ENCODE data around the gene CDC25B.
A peak's percentile ranks its signal among the peaks of the same experiment; 100 is the strongest.

Gene CDC25B

GRCh38 chr20:3804254-3804751 is 8.2 kb downstream of the CDC25B start:
- DNase-seq (ENCODE audit: low spot score), result no peak

DNA sequence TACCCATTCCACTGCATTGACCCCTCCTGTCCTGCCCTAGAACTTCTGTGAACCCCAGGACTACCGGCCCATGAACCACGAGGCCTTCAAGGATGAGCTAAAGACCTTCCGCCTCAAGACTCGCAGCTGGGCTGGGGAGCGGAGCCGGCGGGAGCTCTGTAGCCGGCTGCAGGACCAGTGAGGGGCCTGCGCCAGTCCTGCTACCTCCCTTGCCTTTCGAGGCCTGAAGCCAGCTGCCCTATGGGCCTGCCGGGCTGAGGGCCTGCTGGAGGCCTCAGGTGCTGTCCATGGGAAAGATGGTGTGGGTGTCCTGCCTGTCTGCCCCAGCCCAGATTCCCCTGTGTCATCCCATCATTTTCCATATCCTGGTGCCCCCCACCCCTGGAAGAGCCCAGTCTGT is 8.7 kb downstream of the CDC25B start:
- DNase-seq (ENCODE audit: low spot score), result no peak

DNA sequence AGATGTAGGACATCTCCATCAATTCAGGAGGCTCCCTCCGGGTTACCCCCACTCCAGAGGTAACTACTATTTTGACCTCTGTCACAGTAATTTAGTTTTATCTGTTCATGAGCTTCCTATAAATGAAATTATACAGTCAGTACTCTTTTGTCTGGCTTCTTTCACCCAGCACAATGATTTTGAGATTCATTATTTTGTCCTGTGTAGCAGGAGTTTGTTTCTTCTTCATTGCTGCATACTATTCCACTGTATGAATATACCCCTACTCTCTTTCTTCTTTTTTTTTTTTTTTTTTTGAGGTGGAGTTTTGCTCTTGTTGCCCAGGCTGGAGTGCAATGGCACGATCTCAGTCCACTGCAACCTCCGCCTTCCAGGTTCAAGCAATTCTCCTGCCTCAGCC is 12.4 kb downstream of the CDC25B start:
- DNase-seq (ENCODE audit: low spot score), result no peak

DNA sequence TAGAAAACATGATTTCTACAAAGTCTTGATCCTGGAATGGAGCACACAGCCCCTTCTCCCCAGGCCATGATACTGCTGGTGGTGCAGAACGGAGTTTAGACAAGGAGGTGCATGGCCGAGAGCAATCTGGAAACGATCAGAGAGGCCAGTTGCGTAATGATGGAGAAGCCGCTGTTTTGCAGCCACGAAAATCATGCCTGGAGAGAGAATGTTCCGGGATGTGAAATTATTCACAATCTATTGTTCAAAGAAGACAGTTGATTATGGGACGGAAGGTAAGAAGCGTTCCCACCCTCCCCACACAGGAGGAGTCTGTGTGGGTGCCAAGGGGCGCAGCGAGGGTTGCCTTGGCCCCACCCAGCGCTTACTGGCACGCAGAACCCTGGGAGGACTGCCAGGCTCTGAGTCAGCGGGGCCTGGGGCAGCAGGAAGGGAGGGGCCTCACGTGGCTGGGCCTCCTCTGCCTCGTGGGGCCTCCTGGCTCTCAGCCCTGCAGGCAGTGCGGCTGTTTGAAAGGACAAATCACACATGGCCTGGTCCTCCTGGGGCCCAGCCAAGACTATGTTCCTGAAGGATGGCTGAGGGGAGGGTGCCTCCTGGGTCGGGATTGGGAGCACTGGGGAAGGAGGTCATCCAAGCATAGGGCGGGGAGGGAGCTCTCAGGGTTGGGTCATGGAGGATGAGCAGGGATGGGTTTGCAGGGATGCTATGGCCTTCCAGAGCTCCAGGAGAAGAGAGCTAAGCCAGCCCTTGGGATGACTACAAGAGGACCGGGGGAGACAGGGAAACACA is 15.6 kb downstream of the CDC25B start:
- DNase-seq (ENCODE audit: low spot score), result peak; percentile 97

DNA sequence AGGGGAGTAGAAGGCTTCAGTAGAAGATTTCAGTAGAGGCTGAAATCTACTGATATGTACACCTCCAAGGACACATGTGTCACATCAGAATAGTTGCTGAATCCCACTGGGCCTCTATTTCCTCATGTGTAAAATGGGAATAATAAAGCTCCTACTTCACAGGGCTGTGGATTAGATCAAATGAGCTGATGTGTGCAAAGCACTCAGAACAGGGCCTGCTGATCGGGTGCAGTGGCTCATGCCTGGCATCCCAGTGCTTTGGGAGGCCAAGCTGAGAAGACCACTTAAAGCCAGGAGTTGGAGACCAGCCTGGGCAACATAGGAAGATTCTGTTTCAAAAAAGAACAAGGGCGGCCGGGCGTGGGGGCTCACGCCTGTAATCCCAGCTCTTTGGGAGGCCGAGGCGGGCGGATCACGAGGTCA is 16.2 kb downstream of the CDC25B start:
- DNase-seq (ENCODE audit: low spot score), result no peak

- DNase-seq (ENCODE audit: low spot score), result no peak
Observed at GRCh38 chr20:3812975-3813847, 17.1 kb downstream of the CDC25B start.

DNA sequence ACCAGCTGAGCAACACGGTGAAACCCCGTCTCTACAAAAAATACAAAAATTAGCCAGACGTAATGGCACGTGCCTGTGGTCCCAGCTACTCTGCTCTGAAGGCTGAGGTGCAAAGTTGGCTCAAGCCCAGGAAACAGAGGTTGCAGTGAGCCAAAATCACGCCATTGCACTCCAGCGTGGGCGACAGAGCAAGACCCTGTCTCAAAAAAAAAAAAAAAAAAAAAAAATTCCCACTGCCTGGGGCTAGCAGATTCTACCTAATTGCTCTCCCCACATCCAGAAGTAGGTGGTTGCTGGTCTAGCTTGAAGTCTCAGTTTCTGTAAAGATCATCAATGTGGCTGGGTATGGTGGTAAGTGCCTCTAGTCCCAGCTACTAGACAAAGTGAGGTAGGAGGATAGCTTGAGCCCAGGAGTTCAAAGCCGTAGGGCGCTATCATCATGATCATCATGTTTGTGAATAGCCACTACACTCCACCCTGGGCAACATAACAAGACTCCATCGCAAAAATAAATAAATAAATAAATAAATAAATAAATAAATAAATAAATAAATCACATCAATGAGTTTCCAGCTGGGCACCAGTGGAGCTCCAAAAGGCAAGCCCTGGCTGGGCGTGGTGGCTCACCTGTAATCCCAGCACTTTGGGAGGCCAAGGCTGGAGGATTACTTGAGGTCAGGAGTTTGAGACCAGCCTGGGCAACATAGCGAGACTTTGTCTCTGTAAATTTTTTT is 17.9 kb downstream of the CDC25B start:
- DNase-seq (ENCODE audit: low spot score), result no peak

GRCh38 chr20:3814928-3815495 is 18.9 kb downstream of the CDC25B start:
- DNase-seq (ENCODE audit: low spot score), result no peak

GRCh38 chr20:3815703-3816315 is 19.7 kb downstream of the CDC25B start:
- DNase-seq (ENCODE audit: low spot score), result no peak

DNA sequence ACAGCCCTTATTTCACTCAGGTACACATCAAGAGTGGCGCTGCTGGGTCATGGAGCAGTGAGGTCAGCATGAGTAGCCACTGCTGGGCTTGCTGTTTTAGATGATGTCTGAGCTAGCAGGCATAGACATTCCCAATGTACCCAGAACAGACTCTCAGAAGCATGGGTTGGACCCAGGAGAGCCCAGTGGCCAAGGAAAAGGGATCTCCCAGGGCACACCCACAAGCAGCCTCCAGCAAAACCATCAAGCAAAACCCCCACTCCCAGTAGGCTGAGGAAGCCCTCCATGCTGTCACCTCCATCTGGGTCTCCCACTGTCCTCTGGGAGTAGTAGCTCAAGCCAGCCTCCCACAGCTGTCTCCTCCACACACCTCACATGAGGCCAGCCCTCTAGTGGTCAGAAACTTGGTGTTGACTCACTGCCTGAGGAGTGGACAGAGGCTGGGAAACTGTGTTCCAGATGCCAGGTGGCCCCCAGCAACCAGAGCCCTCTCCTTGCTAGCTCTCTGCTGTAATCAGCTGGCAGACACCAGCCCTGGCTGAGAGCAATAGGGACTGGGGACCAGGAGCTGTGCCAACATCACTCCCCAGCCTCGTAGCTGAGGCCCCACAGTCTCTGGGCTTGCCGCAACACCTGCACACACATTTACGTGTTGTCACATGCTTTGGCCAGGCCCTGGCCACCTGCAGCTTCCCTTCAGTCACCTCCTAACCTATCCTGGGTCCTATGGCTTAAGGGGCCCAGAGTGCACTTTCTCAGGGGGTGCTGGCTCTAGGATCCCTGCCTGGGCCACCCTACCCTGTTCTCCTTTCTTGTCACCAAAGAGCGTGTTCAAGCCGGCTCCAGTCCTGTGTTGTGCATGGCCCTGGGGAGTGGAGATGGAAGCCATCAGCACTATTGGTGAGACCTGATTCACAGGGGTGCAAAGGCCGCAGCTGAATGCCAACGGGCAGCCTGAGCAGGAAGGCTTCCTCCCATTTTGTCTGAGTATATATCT is 22.3 kb downstream of the CDC25B start:
- peak; percentile 69 for DNase-seq (ENCODE audit: low spot score)

GRCh38 chr20:3819411-3820047 is 23.4 kb downstream of the CDC25B start:
- no peak for DNase-seq (ENCODE audit: low spot score)

DNA sequence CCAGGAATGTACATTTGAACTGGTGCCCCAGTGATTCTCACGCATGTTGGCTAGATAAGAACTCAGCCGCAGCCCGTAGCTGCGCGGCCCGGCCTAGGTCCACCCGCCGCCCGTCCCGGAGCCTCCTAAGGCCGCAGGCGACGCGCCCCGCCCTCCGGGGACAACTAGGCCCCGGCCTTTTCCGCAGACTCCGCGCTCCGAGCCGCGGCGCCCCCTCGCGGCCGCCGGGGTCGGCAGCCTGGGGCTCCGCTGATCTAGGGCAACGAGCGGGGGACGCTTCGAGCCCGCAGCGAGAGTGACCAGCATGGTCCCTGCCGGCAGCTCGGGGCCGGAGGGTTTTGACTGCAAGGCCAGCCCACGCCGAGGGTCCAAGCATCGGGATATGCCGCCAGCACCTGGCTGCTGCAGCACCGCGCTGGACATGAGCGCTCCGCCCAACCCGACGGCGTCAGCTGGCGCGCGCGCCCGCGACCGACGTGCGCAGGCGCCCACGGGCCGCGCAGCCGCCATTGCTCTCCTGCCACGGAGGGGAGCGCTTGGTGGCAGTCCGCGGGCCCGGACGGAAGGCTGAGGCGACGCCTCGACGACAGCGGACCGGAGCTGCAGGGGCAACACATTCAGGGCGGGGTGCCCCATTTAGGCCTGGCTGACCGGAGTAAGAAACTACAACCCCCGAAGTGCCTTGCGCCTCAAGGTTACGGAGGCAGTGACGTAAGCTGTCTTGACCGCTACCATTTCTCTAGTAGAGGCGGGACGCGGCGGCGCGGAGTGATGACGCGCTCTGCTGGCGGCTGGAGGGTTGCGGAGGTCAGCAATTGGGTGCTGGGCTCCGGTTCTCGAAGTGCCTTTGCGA is 24.2 kb downstream of the CDC25B start, which contains the start of gene AP5S1:
TSS of gene AP5S1 (plus strand) at position 500 of the 853 bp plus-strand sequence. CDS start 1,571 bp downstream, outside the sequence.
- DNase-seq (ENCODE audit: low spot score), result peak; percentile 87

DNA sequence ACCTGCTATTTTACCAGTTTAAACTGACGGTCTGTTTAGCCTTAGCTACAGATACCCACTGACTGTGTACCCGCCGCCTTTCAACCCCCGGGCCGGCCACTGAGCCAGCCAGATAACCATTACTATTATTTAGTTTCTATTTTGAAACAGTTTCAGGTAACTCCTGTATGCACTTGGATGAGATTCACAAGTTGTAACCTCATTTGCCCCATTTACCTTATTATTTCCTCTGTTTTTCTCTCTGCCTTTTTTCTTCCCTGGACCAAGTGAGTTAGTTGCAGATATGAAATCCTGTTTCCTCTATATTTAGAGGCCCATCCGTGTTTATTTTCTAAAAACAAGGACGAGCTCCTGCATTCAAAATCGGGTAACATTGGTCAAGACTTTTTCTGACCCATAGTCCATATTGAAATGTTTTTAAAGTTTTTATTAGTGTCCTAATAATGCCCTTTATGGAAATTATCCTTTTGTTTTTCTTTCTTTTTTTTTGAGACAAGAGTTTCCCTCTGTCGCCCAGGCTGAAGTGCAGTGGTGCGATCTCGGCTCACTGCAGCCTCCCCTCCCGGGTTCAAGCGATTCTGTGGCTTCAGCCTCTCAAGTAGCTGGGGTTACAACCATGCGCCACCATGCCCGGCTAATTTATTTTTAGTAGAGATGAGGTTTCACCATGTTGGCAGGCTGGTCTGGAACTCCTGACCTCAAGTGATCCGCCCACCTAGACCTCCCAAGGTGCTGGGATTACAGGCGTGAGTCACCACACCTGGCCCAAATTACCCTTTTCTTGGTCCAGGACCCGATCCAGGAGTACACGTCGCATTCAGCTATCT is 25.0 kb downstream of the CDC25B start:
- no peak for DNase-seq (ENCODE audit: low spot score)

DNA sequence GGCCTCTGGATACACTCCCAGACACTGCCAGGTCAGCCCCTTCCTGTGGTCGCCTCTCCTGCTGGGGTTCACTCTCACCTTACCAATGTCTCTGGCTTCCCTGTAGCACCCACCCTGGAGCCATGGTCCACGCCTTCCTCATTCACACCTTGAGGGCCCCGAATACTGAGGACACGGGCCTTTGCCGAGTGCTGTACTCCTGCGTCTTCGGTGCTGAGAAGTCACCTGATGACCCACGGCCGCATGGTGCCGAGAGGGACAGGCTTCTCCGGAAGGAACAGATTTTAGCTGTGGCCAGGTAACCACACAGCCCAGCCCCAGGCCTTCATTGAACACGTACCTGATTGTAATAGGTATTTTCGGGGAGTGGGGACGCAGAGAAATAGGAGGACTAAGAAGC is 25.9 kb downstream of the CDC25B start:
- DNase-seq (ENCODE audit: low spot score), result no peak

GRCh38 chr20:3823881-3824280 is 27.8 kb downstream of the CDC25B start:
- DNase-seq (ENCODE audit: low spot score), result no peak

- DNase-seq (ENCODE audit: low spot score), result no peak
Observed at GRCh38 chr20:3825526-3825925, 29.4 kb downstream of the CDC25B start.

DNA sequence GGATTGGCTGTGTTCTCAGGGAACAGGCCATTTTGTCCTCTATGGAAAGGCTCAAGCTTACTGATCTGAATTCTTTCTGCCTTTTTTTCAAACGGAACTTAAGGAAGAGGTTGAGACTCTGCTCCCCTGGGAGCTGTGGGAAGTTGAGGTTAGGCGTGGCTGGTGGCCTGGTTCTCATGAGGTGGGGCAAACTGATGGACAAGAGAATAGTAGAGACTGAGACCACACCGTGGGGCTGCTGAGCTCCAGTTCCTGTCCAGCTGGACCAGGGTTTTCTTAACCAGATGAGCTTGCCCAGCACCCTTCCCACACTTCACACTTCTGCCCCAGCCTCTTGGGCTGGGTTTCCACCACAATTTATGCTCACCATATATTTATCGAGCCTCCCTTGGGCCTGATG is 30.3 kb downstream of the CDC25B start:
- no peak for DNase-seq (ENCODE audit: low spot score)

- DNase-seq (ENCODE audit: low spot score), result no peak
Observed at GRCh38 chr20:3828798-3829197, 32.7 kb downstream of the CDC25B start.
